HCT116 (cell line): Measurements from ENCODE around the gene CATSPERD.

Experiments
- EZH2phosphoT487 ChIP-seq: fragments of 200-600 bp; IDR thresholded peaks from 2 replicates; pipeline ENCODE4 v1.6.1; 2018; ENCODE audit warnings: antibody characterized with exemption, borderline replicate concordance
- POLR2AphosphoS5 ChIP-seq: IDR thresholded peaks from 2 replicates; pipeline ENCODE4 v1.6.1; 2011; ENCODE audit warnings: mild to moderate bottlenecking, low read depth, low read length, moderate library complexity

DNA sequence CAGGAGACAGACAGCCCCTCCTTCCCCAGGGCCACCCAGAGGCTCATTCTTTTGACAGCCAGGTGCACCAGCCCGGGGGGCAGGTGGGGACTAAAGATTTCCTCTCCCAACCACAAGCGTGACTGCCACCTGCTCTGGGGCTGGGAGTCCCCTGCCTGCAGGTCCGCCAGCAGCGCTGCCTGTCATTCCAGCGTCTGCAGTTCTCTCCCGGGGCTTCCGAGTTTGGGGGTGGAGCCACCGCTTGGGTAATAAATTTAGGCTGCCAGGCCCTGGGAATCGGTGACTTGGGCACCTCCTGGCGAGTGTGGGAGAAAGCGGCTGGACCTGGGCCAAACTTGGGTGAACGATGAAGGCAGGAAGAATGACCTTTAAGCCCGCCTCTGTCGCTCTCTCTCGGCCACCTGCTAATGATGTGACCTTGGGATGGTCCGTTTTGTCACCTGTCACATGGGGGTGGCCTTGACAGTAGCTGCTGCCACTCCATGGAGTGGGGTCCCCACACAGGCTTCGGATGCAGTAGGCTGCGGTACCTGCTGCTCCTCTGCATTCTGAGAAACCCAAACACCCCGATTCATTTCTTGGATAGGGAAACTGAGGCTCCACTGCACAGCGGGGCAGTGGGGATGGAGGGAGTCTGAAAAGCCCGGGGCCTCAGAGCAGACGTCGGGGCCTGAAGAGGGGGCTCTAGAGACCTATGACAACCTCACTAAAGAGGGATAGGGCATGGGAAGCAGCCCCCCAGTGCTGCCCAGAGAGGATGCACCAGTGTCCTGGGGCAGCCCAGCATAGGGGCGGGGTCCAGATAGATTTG is 106.3 kb downstream of the CATSPERD start:
- TF ChIP-seq POLR2AphosphoS5 (no peak; the same call in 1 of the 2 replicates), EZH2phosphoT487 (no peak)
